Esophagus (tissue), 2 donors: ENCODE data around the gene VDR. TPM values are rescaled to one million over a fixed set of nuclear protein-coding genes. Genes with fewer than 3 reads are reported as not detected.

ENCODE experiments used
- H3K27ac ChIP-seq, 2 donors: one replicate each; pipeline ENCODE4 v1.5.1; 2013; ENCODE audit warnings: low read depth in 2 of 2, mild to moderate bottlenecking in 2 of 2, inconsistent platforms in 1 of 2, low read length in 1 of 2, moderate library complexity in 1 of 2
- H3K27me3 ChIP-seq, 2 donors: one replicate each; pipeline ENCODE4 v1.6.1; 2013; ENCODE audit warnings: low read length in 2 of 2, control low read depth in 1 of 2, mild to moderate bottlenecking in 1 of 2; ENCODE audit not compliant: insufficient read depth in 2 of 2, control insufficient read depth in 1 of 2
- H3K36me3 ChIP-seq, 2 donors: one replicate each; pipeline ENCODE4 v1.6.1; 2013; ENCODE audit warnings: low read length in 1 of 2; ENCODE audit not compliant: control insufficient read depth in 2 of 2, insufficient read depth in 2 of 2
- H3K4me1 ChIP-seq, 2 donors: one replicate each; pipeline ENCODE4 v1.6.1; 2013; ENCODE audit warnings: low read length in 1 of 2; ENCODE audit not compliant: control insufficient read depth in 2 of 2, insufficient read depth in 2 of 2
- H3K4me3 ChIP-seq, 2 donors: one replicate each; pipeline ENCODE4 v1.5.1; 2013; ENCODE audit warnings: low read length in 2 of 2, mild to moderate bottlenecking in 2 of 2, low read depth in 1 of 2, moderate library complexity in 1 of 2
- H3K9me3 ChIP-seq, 2 donors: one replicate each; pipeline ENCODE4 v1.6.1; 2013; ENCODE audit warnings: mild to moderate bottlenecking in 2 of 2, low read depth in 1 of 2, low read length in 1 of 2, moderate library complexity in 1 of 2; ENCODE audit not compliant: control insufficient read depth in 2 of 2, insufficient read depth in 1 of 2
- WGBS, 2 donors: extraction: QIAGEN DNeasy Blood & Tissue Kit; methylation state at CpG; one replicate each; pipeline ENCODE4 v1.1.7; 2013; 5-methylcytosine and 5-hydroxymethylcytosine counted together
- polyA plus RNA-seq, 2 donors: library from polyadenylated mRNA; stranded (reverse); fragments of 200-250 nt; gene quantifications; one replicate each; pipeline ENCODE4 v1.2.3, GENCODE V29; 2013
- donor health status: healthy with polysubstance abuse.
- donor health status: Bipolar disorder and iron deficiency.

Gene VDR
- polyA plus RNA-seq, 2 donors: 8.8 to 10.8 TPM

DNA sequence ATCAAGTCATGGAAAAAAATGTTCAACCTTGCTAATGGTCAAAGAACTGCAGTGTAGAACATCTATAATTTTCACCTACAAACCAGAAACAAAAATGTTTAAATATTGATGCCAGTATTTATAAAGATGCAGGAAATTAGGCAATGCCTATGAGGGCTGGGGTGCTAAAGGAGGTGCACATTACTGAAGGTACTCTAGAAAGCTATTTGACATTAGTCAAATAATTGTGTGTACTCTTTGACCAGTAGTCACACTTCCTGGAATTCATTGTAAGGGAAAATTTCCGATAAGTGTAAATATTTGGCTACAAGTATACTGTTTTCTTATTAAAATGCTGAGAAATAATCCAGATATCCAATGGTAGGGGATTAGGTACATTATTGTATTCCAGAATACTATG is 48.7 kb downstream of the VDR start:
- no peaks in the 10 kb centered on the region for H3K9me3 ChIP-seq
- H3K27ac ChIP-seq: no peak overlapping the region
- 87 to 89% methylated on average over 1 of the region's 1 CpG for WGBS, 2 donors
- peaks cover 0 to 8% of the 10 kb centered on the region in 2 donors for H3K36me3 ChIP-seq
- no peak overlapping the region for H3K4me3 ChIP-seq
- peaks cover 2 to 12% of the 10 kb centered on the region in 2 donors for H3K4me1 ChIP-seq
- H3K27me3 ChIP-seq: no peaks in the 10 kb centered on the region

DNA sequence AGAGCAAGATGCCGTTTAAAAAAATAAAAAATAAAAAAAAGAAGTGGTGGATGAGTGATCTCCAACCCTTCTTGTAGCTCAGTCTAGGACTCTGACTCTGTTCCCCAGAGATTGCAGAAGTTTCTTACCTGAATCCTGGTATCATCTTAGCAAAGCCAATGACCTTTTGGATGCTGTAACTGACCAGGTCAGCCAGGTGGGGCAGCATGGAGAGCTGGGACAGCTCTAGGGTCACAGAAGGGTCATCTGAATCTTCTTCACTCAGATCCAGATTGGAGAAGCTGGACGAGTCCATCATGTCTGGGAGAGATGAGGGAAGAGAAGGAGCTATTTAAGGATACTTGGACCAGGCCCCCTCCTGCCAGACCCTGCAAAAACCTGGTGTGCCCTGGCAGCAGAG is 49.3 kb downstream of the VDR start:
- H3K27me3 ChIP-seq: no peaks in the 10 kb centered on the region
- H3K9me3 ChIP-seq: no peaks in the 10 kb centered on the region
- 83 to 97% methylated on average over 2 of the region's 2 CpGs for WGBS, 2 donors
- H3K4me1 ChIP-seq: peaks cover 2 to 12% of the 10 kb centered on the region in 2 donors
- H3K36me3 ChIP-seq: peaks cover 4 to 8% of the 10 kb centered on the region in 2 donors
- H3K27ac ChIP-seq: no peak overlapping the region
- no peak overlapping the region for H3K4me3 ChIP-seq

DNA sequence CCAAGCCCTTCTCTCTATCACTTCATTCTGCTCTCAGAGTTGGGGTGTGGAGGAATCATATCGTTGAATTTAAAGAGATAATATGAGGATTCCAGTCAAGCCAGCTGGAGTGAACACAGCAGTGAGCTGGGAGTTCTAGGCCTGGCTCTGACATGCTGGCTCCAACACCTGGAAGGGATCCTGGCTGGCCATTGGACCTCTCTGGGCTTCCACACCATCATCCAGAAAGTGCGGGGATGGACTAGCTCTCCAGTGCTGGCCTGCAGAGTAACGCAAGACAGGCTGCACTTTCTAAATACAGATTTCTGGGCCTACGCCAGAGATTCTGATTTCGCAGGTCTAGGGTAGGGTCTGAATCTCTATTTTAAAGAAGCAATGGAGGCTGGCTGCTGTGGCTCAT is 50.3 kb downstream of the VDR start:
- 96% methylated on average over 5 of the region's 5 CpGs for WGBS, 2 donors
- no peak overlapping the region for H3K4me3 ChIP-seq
- H3K27me3 ChIP-seq: no peaks in the 10 kb centered on the region
- H3K9me3 ChIP-seq: no peaks in the 10 kb centered on the region
- H3K4me1 ChIP-seq: peaks cover 2 to 12% of the 10 kb centered on the region in 2 donors
- peaks cover 4 to 10% of the 10 kb centered on the region in 2 donors for H3K36me3 ChIP-seq
- no peak overlapping the region for H3K27ac ChIP-seq

DNA sequence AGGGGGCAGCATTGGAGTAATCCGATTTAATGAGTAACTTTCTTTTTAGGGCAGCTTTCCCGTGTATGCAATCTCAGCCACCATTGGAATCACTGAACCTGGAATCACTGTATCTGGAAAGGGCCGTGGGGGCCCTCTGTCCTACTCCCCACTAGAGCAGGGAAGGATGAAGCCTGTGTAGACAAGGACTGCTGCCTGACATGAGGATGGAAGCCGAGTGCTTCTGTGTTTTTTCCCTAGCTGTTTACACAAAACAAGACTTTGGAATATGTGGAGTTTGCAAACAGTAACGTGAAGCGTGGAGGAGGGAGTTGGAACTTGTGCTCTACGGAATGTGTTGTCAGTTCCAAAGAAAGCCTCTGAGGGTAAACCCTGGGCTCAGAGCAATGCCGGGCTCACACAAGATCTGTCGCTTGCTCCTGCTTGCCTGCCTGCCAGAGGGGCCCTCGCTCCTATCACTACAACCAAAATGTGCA is 52.7 kb downstream of the VDR start:
- H3K9me3 ChIP-seq: no peaks in the 10 kb centered on the region
- H3K27me3 ChIP-seq: no peaks in the 10 kb centered on the region
- H3K27ac ChIP-seq: no peak overlapping the region
- no peaks in the 10 kb centered on the region for H3K4me1 ChIP-seq
- H3K4me3 ChIP-seq: no peak overlapping the region
- WGBS, 2 donors: 44 to 56% methylated on average over 10 of the region's 10 CpGs
- H3K36me3 ChIP-seq: peaks cover 4 to 10% of the 10 kb centered on the region in 2 donors

DNA sequence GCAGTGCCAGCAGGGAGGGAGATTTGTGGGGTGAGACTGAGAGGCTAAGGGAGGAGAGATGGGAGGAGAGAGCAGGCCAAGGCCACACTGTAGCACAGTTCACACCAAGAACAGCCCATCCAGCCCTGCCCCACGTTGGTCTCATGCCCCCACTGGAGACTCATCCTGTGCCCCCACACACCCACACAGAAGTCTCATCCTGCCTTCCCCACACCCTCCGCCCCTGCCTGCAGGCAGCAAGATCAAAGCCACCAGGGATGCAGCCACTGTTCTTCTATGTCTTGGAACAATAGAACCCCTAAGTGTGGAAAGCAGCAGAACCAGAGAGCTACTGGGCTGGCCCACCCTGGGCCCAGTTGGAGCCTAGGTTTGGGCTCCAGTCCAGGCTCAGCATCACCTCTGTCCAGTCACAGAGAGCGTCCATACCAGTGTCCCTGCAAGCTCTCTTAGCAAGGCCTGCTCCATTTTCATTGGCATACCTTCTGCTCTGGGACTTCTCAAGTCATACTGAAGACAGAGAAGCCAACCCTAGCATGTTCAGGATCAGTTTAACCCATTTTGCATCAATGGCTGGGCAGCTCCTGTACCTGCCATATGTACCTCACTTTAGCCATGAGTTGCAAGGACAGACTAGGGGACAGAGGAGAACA is 53.4 kb downstream of the VDR start:
- Histone ChIP-seq H3K36me3 (peaks cover 4 to 9% of the 10 kb centered on the region in 2 donors), H3K4me1 (no peaks in the 10 kb centered on the region), H3K27ac (no peak overlapping the region), H3K27me3 (no peaks in the 10 kb centered on the region), H3K9me3 (no peaks in the 10 kb centered on the region), H3K4me3 (no peak overlapping the region)
- 73 to 78% methylated on average over 3 of the region's 3 CpGs for WGBS, 2 donors

DNA sequence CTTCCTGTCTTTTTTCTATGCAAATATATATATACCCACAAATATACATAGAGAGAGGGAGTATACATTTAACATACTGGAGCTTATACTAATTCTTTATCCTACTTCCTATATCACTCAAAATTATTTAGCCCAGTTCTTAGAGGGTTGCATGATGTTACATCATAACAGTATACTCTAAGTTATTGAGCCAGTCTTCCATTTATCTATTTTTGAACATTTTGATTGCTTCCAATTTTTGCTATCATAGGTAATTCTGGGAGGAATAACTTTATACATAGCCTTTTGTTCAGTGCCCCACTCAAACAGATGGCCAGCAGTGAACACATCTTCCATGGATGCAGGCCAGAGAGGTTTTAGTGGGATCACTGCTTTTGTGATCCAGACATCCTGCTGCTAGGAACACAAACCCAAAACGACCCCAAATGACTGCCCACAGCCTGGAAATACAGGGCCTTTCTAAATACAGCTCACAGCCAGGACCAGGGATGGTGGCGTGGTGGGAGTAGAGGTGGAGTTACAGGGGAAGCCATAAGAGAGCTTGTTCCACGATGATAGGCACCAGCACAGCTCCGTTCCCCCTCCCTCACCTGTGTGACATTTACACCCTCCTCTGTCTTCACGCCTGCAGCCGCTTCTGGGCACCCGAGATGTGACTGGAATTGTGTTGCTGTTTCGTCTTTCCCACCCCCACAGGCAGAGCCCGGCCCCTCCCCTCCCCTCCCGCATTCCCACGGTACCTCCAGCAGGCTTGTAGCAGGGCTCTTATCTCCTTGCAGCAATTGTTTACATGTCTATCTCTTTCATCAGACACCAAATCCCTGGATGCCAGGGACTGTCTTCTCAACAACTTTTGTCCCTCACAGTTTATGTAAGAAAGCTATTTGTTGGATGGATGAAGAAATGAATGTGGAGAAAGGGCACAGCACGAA is 54.4 kb downstream of the VDR start:
- 59 to 65% methylated on average over 12 of the region's 12 CpGs for whole genome bisulfite sequencing, 2 donors

DNA sequence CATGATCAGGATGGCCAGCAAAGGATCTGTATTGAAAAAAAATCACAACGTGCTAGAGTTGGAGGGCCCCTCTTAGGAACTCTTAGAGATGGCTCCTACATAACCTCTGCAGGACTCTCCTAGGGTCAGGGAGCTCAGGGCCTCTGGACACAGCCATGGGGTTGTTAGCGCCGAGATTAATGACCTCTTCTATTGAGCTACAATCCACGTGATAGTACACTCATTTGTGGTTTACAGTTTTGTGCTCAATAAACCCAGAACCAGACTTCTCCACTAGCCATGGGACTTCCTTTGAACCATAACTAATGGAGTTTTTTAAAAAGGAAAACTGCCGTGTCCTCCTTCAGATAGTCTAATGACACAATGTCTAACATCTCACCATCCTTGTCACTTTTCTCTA is 55.5 kb downstream of the VDR start:
- peaks cover 4 to 9% of the 10 kb centered on the region in 2 donors for H3K4me1 ChIP-seq
- no peak overlapping the region for H3K27ac ChIP-seq
- no peaks in the 10 kb centered on the region for H3K9me3 ChIP-seq
- 63 to 69% methylated on average over 5 of the region's 5 CpGs for WGBS, 2 donors
- no peaks in the 10 kb centered on the region for H3K27me3 ChIP-seq
- H3K4me3 ChIP-seq: no peak overlapping the region
- peaks cover 4 to 16% of the 10 kb centered on the region in 2 donors for H3K36me3 ChIP-seq

More for the DNA sequence above, 54.4 kb downstream of the VDR start:
- H3K27ac ChIP-seq: no peak overlapping the region
- H3K4me1 ChIP-seq: no peaks in the 10 kb centered on the region
- peaks cover 4 to 13% of the 10 kb centered on the region in 2 donors for H3K36me3 ChIP-seq
- no peaks in the 10 kb centered on the region for H3K9me3 ChIP-seq
- no peaks in the 10 kb centered on the region for H3K27me3 ChIP-seq
- no peak overlapping the region for H3K4me3 ChIP-seq

DNA sequence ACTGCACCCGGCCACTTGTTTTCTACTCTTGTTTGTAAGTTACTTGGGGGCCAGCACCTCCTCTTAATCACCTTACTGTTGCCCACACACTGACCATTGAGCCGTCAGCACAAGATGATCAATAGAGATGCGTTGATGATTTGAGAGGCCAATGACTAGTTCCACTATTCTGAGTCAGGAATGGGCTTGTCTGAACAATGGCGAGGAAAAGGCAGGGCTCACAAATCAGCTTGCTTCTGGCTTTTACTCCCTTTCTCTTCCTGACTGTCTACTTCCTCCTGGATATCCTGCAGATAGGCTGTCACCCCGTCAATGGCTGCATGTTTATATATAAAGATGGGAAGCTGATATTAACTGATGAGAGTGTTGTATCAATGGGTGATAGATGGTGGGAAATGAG is 55.9 kb downstream of the VDR start:
- Histone ChIP-seq H3K4me3 (no peak overlapping the region), H3K9me3 (no peaks in the 10 kb centered on the region), H3K36me3 (peaks cover 4 to 16% of the 10 kb centered on the region in 2 donors), H3K4me1 (peaks cover 4 to 10% of the 10 kb centered on the region in 2 donors), H3K27ac (no peak overlapping the region), H3K27me3 (no peaks in the 10 kb centered on the region)
- 52 to 68% methylated on average over 5 of the region's 5 CpGs for WGBS, 2 donors

DNA sequence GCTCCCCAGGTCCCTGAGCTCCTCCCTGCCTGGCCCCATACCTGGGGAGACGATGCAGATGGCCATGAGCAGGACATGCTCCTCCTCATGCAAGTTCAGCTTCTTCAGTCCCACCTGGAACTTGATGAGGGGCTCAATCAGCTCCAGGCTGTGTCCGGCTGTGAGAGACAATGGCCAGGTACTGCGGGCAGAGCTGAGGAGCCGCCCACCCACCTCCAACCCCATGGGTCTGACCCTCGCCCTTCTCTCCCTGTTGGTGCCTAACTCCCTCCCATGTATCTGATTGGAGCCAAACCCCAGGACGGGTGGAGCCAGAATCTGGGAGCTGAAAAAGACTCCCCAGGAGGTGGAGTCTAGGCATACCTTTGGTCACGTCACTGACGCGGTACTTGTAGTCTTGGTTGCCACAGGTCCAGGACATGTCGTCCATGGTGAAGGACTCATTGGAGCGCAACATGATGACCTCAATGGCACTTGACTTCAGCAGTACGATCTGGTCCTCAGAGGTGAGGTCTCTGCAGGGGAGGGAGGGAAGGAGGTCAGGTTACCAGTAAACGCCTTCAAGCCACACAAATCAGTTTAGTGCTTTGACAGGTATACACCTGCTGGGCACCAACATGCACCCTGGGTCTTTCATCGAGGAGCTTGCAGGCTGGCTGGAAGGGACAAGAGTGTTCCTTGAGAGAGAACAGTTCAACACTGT is 58.3 kb downstream of the VDR start:
- Histone ChIP-seq H3K4me1 (peaks cover 4 to 10% of the 10 kb centered on the region in 2 donors), H3K36me3 (peaks cover 4 to 20% of the 10 kb centered on the region in 2 donors), H3K9me3 (no peaks in the 10 kb centered on the region), H3K27me3 (no peaks in the 10 kb centered on the region), H3K27ac (no peak overlapping the region), H3K4me3 (no peak overlapping the region)
- WGBS, 2 donors: 92% methylated on average over 14 of the region's 14 CpGs
